ENCODE results near the gene WDR49. TPM values are rescaled to one million over a fixed set of nuclear protein-coding genes. Genes with fewer than 3 reads are reported as not detected.

Gene WDR49
- total RNA-seq, 1 experiment from 2014 or later, result 1.3 TPM

GRCh38 chr3:167666563-167666962 lies 12.8 kb upstream of the WDR49 start:
- no peaks in the 10 kb centered on the region for H3K23me2 ChIP-seq (ENCODE audit: insufficient read length, low read depth, low read length, poor library complexity, severe bottlenecking)
- no peak overlapping the region for H4K91ac ChIP-seq (ENCODE audit: insufficient read length, low read depth, low read length)
- Mint-ChIP-seq H3K4me1 (peaks cover 6 to 9% of the 10 kb centered on the region in 2 experiments), H3K27ac (no peak overlapping the region), H3K9me3 (no peaks in the 10 kb centered on the region), H3K36me3 (ENCODE audit: insufficient read depth in 1 of 3, low read depth in 3 of 3) (peaks cover 0 to 1% (median 0%) of the 10 kb centered on the region in 3 experiments; a peak in 1 of 7 replicates), H3K27me3 (ENCODE audit: low read depth) (peaks cover 2% of the 10 kb centered on the region; the same call in 1 of the 2 replicates), H3K4me3 (no peak overlapping the region)
- no peak overlapping the region for H3K27ac ChIP-seq (ENCODE audit: insufficient read length, low read depth, low read length)
- H2BK12ac ChIP-seq (ENCODE audit: insufficient read length, low read depth, low read length), result no peak overlapping the region
- no peaks in the 10 kb centered on the region for H3K27me3 ChIP-seq (ENCODE audit: insufficient read depth, low read length)
- no peak overlapping the region for H3K56ac ChIP-seq (ENCODE audit: insufficient read length, low read depth, low read length)
- H4K8ac ChIP-seq (replicated peaks; ENCODE audit: insufficient read length, low read depth, low read length), result no peak overlapping the region
- H3K9ac ChIP-seq (ENCODE audit: extremely low read depth, insufficient read length, low read length), result no peak overlapping the region
- H2BK120ac ChIP-seq (ENCODE audit: low read depth, low read length, poor library complexity, severe bottlenecking), result no peak overlapping the region
- no peak for DNase-seq
- no peak overlapping the region for H3T11ph ChIP-seq (ENCODE audit: low read length)
- H3K79me1 ChIP-seq (ENCODE audit: insufficient read depth, low read depth, low read length, poor library complexity, severe bottlenecking), result no peaks in the 10 kb centered on the region
- H2AK5ac ChIP-seq (ENCODE audit: insufficient read length, low read length), result no peak overlapping the region
- H3K18ac ChIP-seq (ENCODE audit: insufficient read length, low read depth, low read length), result no peak overlapping the region
- H2AFZ ChIP-seq (ENCODE audit: low read length), result no peak overlapping the region
- H2BK15ac ChIP-seq (ENCODE audit: low read depth, low read length), result no peak overlapping the region
- H3K9me3 ChIP-seq (ENCODE audit: control insufficient read depth, low read depth, low read length), result no peaks in the 10 kb centered on the region
- H3K4ac ChIP-seq (ENCODE audit: low read depth, low read length), result no peak overlapping the region
- WGBS (ENCODE audit: extremely low coverage, insufficient read length, low lambda C conversion rate), result no CpG with 5 or more reads among the region's 2 CpGs
- H3K79me2 ChIP-seq (ENCODE audit: insufficient read depth, low read length), result no peaks in the 10 kb centered on the region
- no peaks in the 10 kb centered on the region for H4K20me1 ChIP-seq (ENCODE audit: control insufficient read depth, insufficient read depth, insufficient read length)
- H2BK5ac ChIP-seq (ENCODE audit: insufficient read length, low read length), result no peak overlapping the region
- H3K4me1 ChIP-seq (ENCODE audit: insufficient read depth, low read length), result no peaks in the 10 kb centered on the region
- no peak overlapping the region for H4K5ac ChIP-seq (ENCODE audit: insufficient read length, low read depth, low read length)
- no peak overlapping the region for H2BK20ac ChIP-seq (ENCODE audit: low read depth, low read length, poor library complexity, severe bottlenecking)
- no peak overlapping the region for H3K4me2 ChIP-seq (ENCODE audit: insufficient read depth, insufficient read length, low read length)
- no peak overlapping the region for H3K14ac ChIP-seq (ENCODE audit: insufficient read depth, low read length)
- no peak overlapping the region for H3K23ac ChIP-seq (ENCODE audit: insufficient read length, low read depth, low read length)
- no peak for TF ChIP-seq CTCF (conservative IDR thresholded peaks at IDR 0.05)

Measured in H9 (cell line).